Endothelial cell of umbilical vein (primary cell): ENCODE data around the gene CACNA2D1.

Experiments
- CTCF ChIP-seq, 2 donors: IDR thresholded peaks; 1 replicate in 1 of 2; 2 replicates in 1 of 2; pipeline ENCODE4 v1.5.1; 2011; ENCODE audit warnings: low read length in 2 of 2, mild to moderate bottlenecking in 2 of 2, moderate library complexity in 2 of 2, control low read depth in 1 of 2, inconsistent platforms in 1 of 2, low read depth in 1 of 2; ENCODE audit not compliant: insufficient read depth in 1 of 2; ENCODE audit errors: extremely low read depth in 1 of 2
- EZH2 ChIP-seq: IDR thresholded peaks from 2 replicates; pipeline ENCODE4 v1.6.1; 2012; ENCODE audit warnings: borderline replicate concordance, low read depth, mild to moderate bottlenecking, moderate library complexity, low read length, inconsistent platforms; ENCODE audit not compliant: severe bottlenecking
- FOS ChIP-seq: IDR thresholded peaks from 2 replicates; pipeline ENCODE4 v1.6.1; 2011; ENCODE audit warnings: mild to moderate bottlenecking, low read length, moderate library complexity, borderline replicate concordance; ENCODE audit not compliant: insufficient read depth
- JUN ChIP-seq: IDR thresholded peaks from 2 replicates; pipeline ENCODE4 v1.6.1; 2011; ENCODE audit warnings: borderline replicate concordance, low read depth; ENCODE audit not compliant: insufficient read length, insufficient read depth
- POLR2A ChIP-seq: IDR thresholded peaks from 2 replicates; pipeline ENCODE4 v1.6.1; 2012; ENCODE audit warnings: low read depth, mild to moderate bottlenecking, control low read depth, low read length
- POLR2AphosphoS5 ChIP-seq: IDR thresholded peaks from 2 replicates; pipeline ENCODE4 v1.6.1; 2012; ENCODE audit warnings: low read depth, mild to moderate bottlenecking, control low read depth, low read length, moderate library complexity; ENCODE audit not compliant: insufficient read depth

- peak in 1 of 2 donors; percentile 26 for TF ChIP-seq CTCF (IDR thresholded peaks at IDR 0.05; ENCODE audit: extremely low read depth in 1 of 2, insufficient read depth in 1 of 2, low read depth in 1 of 2, low read length in 2 of 2)
- peak; percentile 73 for TF ChIP-seq POLR2AphosphoS5
- peak; percentile 88 for TF ChIP-seq POLR2A
- TF ChIP-seq FOS: no peak
- TF ChIP-seq EZH2: no peak
- TF ChIP-seq JUN: no peak
These were observed at the start of gene CACNA2D1 for GRCh38 chr7:82443547-82444219.
